DND-41 (cell line): ENCODE results near the gene ARHGEF16.

Source experiments
- ATAC-seq: fragments of 200-7000 bp; cut with Tn5 transposase; 3 replicates; pipeline ENCODE4 v1.9.1; 2021; ENCODE audit warnings: low read depth; ENCODE audit not compliant: insufficient read depth
- DNase-seq: peaks from one replicate; pipeline ENCODE4 v3.0.0-alpha.2; 2020
- H2AFZ ChIP-seq: 2 replicates; pipeline ENCODE4 v1.6.0; 2012; ENCODE audit warnings: low read depth, low read length
- H3K27ac ChIP-seq: 2 replicates; pipeline ENCODE4 v1.5.1; 2012; ENCODE audit warnings: low read length, inconsistent platforms
- H3K27me3 ChIP-seq: fragments of 200-600 bp; sonication (generic); 2 replicates; pipeline ENCODE4 v1.6.0; 2012; ENCODE audit warnings: low read length, mild to moderate bottlenecking, inconsistent platforms; ENCODE audit not compliant: insufficient read depth, poor library complexity
- H3K36me3 ChIP-seq: 2 replicates; pipeline ENCODE4 v1.5.1; 2012; ENCODE audit warnings: low read length, inconsistent platforms; ENCODE audit not compliant: insufficient read depth
- H3K4me1 ChIP-seq: 2 replicates; pipeline ENCODE4 v1.5.1; 2012; ENCODE audit warnings: mild to moderate bottlenecking, low read length; ENCODE audit not compliant: insufficient read depth
- H3K4me2 ChIP-seq: 2 replicates; pipeline ENCODE4 v1.6.0; 2012; ENCODE audit warnings: mild to moderate bottlenecking, moderate library complexity, low read length, inconsistent platforms; ENCODE audit not compliant: insufficient read depth
- H3K4me3 ChIP-seq, 2 experiments: fragments of 200-600 bp in 1 of 2; shearing (Covaris generic) in 1 of 2; 2 replicates each; pipeline ENCODE4 v1.5.1; 2012 to 2016; ENCODE audit warnings: inconsistent platforms in 2 of 2, low read length in 2 of 2, mild to moderate bottlenecking in 2 of 2, low read depth in 1 of 2, moderate library complexity in 1 of 2
- H3K79me2 ChIP-seq: 2 replicates; pipeline ENCODE4 v1.6.0; 2012; ENCODE audit warnings: low read length, inconsistent platforms; ENCODE audit not compliant: insufficient read depth
- H3K9ac ChIP-seq: 2 replicates; pipeline ENCODE4 v1.6.0; 2012; ENCODE audit warnings: low read depth, mild to moderate bottlenecking, inconsistent platforms, low read length, moderate library complexity
- H3K9me3 ChIP-seq: 2 replicates; pipeline ENCODE4 v1.5.1; 2012; ENCODE audit warnings: low read length, moderate library complexity, mild to moderate bottlenecking, inconsistent platforms; ENCODE audit not compliant: insufficient read depth, severe bottlenecking
- H4K20me1 ChIP-seq: 2 replicates; pipeline ENCODE4 v1.6.0; 2012; ENCODE audit warnings: low read length; ENCODE audit not compliant: insufficient read depth
- EZH2 ChIP-seq: IDR thresholded peaks from 3 replicates; pipeline ENCODE4 v1.6.1; 2012; ENCODE audit warnings: borderline replicate concordance, low read depth, mild to moderate bottlenecking, moderate library complexity, low read length, inconsistent platforms; ENCODE audit not compliant: severe bottlenecking
- TF ChIP-seq, protein P1 (sequence below): IDR thresholded peaks from 2 replicates; pipeline ENCODE4 v1.5.1; 2012; ENCODE audit warnings: borderline replicate concordance, low read length, moderate library complexity, mild to moderate bottlenecking; ENCODE audit not compliant: poor library complexity, severe bottlenecking; ENCODE audit errors: extremely low read depth

Gene ARHGEF16

GRCh38 chr1:3529099-3529729 lies 74.7 kb downstream of the ARHGEF16 start:
- Histone ChIP-seq H4K20me1 (peaks cover 27% of the 10 kb centered on the region; the same call in 1 of the 2 replicates), H3K79me2 (no peaks in the 10 kb centered on the region), H2AFZ (no peak overlapping the region), H3K27ac (no peak overlapping the region), H3K4me1 (peaks cover 14% of the 10 kb centered on the region), H3K4me2 (no peak overlapping the region; the same call in 1 of the 2 replicates), H3K4me3 (no peak overlapping the region), H3K36me3 (no peaks in the 10 kb centered on the region), H3K27me3 (peaks cover 11% of the 10 kb centered on the region), H3K9ac (no peak overlapping the region), H3K9me3 (no peaks in the 10 kb centered on the region)
- no peak for ATAC-seq
- TF ChIP-seq EZH2: no peak
- TF ChIP-seq, protein P1, sequence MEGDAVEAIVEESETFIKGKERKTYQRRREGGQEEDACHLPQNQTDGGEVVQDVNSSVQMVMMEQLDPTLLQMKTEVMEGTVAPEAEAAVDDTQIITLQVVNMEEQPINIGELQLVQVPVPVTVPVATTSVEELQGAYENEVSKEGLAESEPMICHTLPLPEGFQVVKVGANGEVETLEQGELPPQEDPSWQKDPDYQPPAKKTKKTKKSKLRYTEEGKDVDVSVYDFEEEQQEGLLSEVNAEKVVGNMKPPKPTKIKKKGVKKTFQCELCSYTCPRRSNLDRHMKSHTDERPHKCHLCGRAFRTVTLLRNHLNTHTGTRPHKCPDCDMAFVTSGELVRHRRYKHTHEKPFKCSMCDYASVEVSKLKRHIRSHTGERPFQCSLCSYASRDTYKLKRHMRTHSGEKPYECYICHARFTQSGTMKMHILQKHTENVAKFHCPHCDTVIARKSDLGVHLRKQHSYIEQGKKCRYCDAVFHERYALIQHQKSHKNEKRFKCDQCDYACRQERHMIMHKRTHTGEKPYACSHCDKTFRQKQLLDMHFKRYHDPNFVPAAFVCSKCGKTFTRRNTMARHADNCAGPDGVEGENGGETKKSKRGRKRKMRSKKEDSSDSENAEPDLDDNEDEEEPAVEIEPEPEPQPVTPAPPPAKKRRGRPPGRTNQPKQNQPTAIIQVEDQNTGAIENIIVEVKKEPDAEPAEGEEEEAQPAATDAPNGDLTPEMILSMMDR: no peak
- no peak for DNase-seq

GRCh38 chr1:3530086-3530925 lies 75.8 kb downstream of the ARHGEF16 start:
- H3K4me2 ChIP-seq: peak overlapping the region; percentile 66
- DNase-seq (no peak), ATAC-seq (no peak)
- no peaks in the 10 kb centered on the region for H3K79me2 ChIP-seq
- peak overlapping the region; percentile 62 for H3K9ac ChIP-seq
- peak overlapping the region; percentile 21 to 61; a peak in 3 of 4 replicates for H3K4me3 ChIP-seq
- H3K4me1 ChIP-seq: peaks cover 14% of the 10 kb centered on the region
- H2AFZ ChIP-seq: peak overlapping the region; percentile 60
- TF ChIP-seq, protein P1: no peak
- no peak for TF ChIP-seq EZH2
- H3K9me3 ChIP-seq: no peaks in the 10 kb centered on the region
- peak overlapping the region; percentile 10; the same call in 1 of the 2 replicates for H3K27ac ChIP-seq
- peaks cover 23% of the 10 kb centered on the region; the same call in 1 of the 2 replicates for H4K20me1 ChIP-seq
- peaks cover 11% of the 10 kb centered on the region for H3K27me3 ChIP-seq
- no peaks in the 10 kb centered on the region for H3K36me3 ChIP-seq
